AG10803 (cell line): ENCODE results near the gene SPRN.
"Not testable (repeated sequence)": the region's sequence is repeated elsewhere in the genome, so short reads cannot be mapped to it uniquely, and the experiment has no call there.

Source experiments
- DNase-seq: peaks from one replicate; pipeline ENCODE4 v3.0.0; 2010; ENCODE audit warnings: low read depth
- H3K4me3 ChIP-seq: 2 replicates; pipeline ENCODE4 v1.5.1; 2011; ENCODE audit warnings: mild to moderate bottlenecking, low read length, control low read depth
- TF ChIP-seq, protein P1 (sequence below): conservative IDR thresholded peaks from 2 replicates; pipeline ENCODE4 v1.5.1; 2011; ENCODE audit warnings: mild to moderate bottlenecking, low read length, control low read depth, inconsistent platforms

The SPRN gene

DNA sequence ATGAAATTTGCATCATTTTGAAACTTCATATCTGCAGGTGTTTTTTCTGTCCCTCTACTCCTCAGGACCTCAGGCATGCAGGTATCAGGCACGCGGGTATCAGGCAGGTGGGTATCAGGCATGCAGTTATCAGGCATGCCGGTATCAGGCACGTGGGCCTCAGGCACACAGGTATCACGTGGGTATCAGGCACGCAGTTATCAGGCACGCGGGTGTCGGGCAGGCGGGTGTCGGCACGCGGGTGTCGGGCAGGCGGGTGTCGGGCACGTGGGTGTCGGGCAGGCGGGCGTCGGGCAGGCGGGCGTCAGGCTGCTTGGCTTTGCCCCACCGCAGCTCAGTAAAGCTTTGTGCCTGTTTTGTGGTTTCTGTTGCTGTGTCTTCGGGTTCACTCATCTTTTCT, 8.7 kb downstream of the SPRN start:
- DNase-seq, result no peak
- no peak overlapping the region for H3K4me3 ChIP-seq
- TF ChIP-seq, protein P1, sequence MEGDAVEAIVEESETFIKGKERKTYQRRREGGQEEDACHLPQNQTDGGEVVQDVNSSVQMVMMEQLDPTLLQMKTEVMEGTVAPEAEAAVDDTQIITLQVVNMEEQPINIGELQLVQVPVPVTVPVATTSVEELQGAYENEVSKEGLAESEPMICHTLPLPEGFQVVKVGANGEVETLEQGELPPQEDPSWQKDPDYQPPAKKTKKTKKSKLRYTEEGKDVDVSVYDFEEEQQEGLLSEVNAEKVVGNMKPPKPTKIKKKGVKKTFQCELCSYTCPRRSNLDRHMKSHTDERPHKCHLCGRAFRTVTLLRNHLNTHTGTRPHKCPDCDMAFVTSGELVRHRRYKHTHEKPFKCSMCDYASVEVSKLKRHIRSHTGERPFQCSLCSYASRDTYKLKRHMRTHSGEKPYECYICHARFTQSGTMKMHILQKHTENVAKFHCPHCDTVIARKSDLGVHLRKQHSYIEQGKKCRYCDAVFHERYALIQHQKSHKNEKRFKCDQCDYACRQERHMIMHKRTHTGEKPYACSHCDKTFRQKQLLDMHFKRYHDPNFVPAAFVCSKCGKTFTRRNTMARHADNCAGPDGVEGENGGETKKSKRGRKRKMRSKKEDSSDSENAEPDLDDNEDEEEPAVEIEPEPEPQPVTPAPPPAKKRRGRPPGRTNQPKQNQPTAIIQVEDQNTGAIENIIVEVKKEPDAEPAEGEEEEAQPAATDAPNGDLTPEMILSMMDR, result no peak

DNA sequence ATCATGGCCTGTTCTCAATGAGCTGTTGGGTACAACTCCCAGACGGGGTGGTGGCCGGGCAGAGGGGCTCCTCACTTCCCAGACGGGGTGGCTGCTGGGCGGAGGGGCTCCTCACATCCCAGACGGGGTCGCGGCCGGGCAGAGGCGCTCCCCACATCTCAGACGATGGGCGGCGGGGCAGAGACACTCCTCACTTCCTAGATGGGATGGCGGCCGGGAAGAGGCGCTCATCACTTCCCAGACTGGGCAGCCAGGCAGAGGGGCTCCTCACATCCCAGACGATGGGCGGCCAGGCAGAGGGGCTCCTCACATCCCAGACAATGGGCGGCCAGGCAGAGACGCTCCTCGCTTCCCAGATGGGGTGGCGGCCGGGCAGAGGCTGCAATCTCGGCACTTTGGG, 10.0 kb downstream of the SPRN start:
- DNase-seq, H3K4me3 ChIP-seq: not testable (repeated sequence)

DNA sequence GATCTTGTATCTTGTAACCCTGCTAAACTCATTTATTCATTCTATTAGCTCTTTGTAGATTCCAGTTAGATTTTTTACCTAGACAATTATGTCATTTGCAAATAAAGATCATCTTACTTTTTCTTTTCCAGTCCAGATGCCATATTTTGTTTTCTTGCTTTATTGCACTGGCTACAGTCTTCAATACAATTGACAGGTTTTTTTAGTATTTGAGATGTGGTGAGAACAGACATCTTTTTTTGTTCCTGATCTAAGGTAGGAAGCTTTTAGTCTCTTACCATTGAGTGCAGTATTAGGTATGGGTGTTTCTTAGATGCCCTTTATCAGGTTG, 12.1 kb downstream of the SPRN start:
- H3K4me3 ChIP-seq, result no peak overlapping the region
- DNase-seq, result no peak
- TF ChIP-seq, protein P1, result no peak

DNA sequence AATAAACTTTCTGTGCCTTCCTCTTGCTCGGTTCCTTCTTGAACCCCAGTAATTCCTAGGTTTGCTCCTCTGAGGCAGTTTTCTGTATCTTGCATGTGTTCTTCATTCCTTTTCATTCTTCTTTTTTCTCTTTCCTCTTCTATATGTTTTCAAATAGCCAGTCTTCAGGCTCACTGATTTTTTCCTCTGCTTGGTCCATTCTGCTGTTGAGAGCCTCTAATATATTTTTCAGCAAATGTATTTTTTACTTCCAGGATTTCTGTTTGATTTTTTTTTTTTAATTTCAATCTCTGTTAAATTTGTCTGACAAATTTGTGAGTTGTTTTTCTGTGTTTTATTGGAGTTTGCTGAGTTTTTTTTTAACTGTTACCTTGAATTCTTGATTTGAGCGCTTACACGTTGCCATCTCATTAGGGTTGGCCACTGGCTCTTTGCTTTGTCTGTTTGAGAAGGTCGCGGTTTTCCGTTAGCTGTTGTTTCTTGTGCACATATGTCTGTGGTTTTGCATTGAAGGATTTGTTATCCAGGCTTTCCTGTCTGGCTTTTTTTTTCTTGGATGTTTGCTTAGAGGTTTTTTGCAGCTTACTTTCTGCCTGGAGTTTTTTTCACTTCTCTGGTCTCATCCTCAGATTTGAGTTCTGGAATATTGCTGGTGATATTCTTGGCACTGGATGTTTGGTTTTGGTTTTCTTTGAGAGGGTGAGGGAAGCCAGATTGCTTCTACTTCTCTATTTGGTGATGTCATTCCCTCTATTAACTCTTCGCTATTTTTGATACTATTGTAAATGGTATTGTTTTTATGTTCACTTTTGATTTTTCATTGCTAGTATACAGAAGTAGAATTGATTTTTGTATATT, 12.7 kb downstream of the SPRN start:
- DNase-seq, result no peak
- H3K4me3 ChIP-seq, result no peak overlapping the region
- TF ChIP-seq, protein P1, result no peak

DNA sequence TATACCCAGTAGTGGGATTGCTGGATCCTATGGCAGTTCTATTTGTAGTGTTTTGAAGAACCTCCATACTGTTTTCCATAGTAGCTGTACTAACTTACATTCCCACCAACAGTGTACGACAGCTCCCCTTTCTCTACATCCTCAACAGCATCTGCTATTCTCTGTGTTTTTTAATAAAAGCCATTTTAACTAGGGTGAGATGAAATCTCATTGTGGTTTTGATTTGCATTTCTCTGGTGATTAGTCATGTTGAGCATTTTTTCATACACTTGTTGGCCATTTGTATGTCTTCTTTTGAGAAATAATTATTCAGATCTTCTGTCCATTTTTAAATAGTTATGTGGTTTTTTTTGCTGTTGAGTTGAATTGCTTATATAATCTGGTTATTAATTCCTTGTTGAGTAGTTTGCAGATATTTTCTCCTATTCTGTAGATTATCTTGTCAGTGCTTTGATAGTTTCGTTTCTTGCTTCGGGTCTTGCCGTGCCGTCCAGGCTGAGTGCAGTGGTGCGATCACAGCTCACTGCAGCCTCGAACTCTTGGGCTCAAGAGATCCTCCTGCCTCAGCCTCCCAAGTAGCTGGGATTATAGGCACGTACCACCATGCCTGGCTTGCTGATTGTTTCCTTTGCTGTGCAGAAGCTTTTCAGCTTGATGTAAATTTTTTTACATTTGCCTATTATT, 18.4 kb downstream of the SPRN start:
- DNase-seq, result peak; percentile 52
- TF ChIP-seq, protein P1, result no peak
- no peak overlapping the region for H3K4me3 ChIP-seq

DNA sequence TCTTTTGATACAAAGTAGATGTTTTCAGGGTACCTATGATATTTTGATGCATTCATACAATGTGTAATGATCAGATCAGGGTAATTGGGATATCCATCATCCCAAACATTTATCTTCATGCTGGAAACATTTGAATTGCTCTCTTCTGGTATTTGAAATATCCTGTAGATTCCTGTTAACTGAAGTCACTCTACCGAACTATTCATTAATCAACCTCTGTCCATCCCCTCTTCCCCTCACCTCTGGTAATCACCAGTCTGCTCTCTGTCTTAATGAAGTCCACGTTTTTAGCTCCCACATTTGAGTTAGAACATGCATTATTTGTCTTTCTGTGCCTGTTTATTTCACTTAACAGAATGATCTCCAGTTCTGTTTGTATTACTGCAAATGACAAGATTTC, 19.2 kb downstream of the SPRN start:
- H3K4me3 ChIP-seq, result no peak overlapping the region
- TF ChIP-seq, protein P1, result no peak
- DNase-seq, result peak; percentile 36

- no peak for DNase-seq
- no peak overlapping the region for H3K4me3 ChIP-seq
- TF ChIP-seq, protein P1, result no peak
These were observed 20.6 kb downstream of the SPRN start for GRCh38 chr10:133403784-133404183.
